Tibial nerve (tissue), 4 donors: ENCODE measurements around the gene WNT5A.

Experiments
- CTCF ChIP-seq, 5 experiments: fragments of 200-600 bp in 3 of 5; fragments of 450-650 bp in 2 of 5; sonication (generic) in 3 of 5; IDR thresholded peaks; one replicate each; pipeline ENCODE4 v1.5.1; 2016 to 2019; ENCODE audit warnings: antibody characterized with exemption in 5 of 5, mild to moderate bottlenecking in 3 of 5, moderate library complexity in 2 of 5
- EP300 ChIP-seq, 2 donors: sonication (generic); formaldehyde crosslinking; IDR thresholded peaks; one replicate each; pipeline ENCODE4 v1.6.1; 2017; ENCODE audit warnings: antibody characterized with exemption in 2 of 2, mild to moderate bottlenecking in 1 of 2
- POLR2A ChIP-seq, 2 donors: fragments of 450-650 bp; IDR thresholded peaks; one replicate each; pipeline ENCODE4 v1.6.1; 2017; ENCODE audit warnings: antibody characterized with exemption in 2 of 2, mild to moderate bottlenecking in 2 of 2, moderate library complexity in 2 of 2

GRCh38 chr3:55423782-55424181 lies 63.3 kb downstream of the WNT5A start:
- no peak for TF ChIP-seq CTCF (IDR thresholded peaks at IDR 0.05)
- no peak for TF ChIP-seq EP300 (IDR thresholded peaks at IDR 0.05)
- TF ChIP-seq POLR2A (IDR thresholded peaks at IDR 0.05): no peak
